PC-3 (cell line): Measurements from ENCODE around the gene RGS7. TPM values are rescaled to one million over a fixed set of nuclear protein-coding genes. Genes with fewer than 3 reads are reported as not detected.
"Not testable (repeated sequence)": the region's sequence is repeated elsewhere in the genome, so short reads cannot be mapped to it uniquely, and the experiment has no call there.

ENCODE experiments used
- ATAC-seq: fragments of 200-7000 bp; cut with Tn5 transposase; 2 replicates; pipeline ENCODE4 v1.9.1; 2020; ENCODE audit warnings: mild to moderate bottlenecking, moderate library complexity
- BruUV-seq: library from RNA; stranded (reverse); fragments of 400-500 nt; replicated peaks from 2 replicates; lab custom pipeline; 2021; lab: Mats Ljungman, UMichigan
- CTCF ChIA-PET: fragments of 300-600 bp; sonication (Branson Sonifier 250); formaldehyde crosslinking; loops from one replicate; lab custom pipeline; 2022; ENCODE audit warnings: antibody characterized with exemption; lab: Charles Lee
- POLR2A ChIA-PET: fragments of 300-600 bp; sonication (Branson Sonifier 250); formaldehyde crosslinking; loops from one replicate; lab custom pipeline; 2022; ENCODE audit warnings: antibody characterized with exemption; ENCODE audit not compliant: unreplicated experiment; lab: Charles Lee
- DNase-seq: peaks from one replicate; pipeline ENCODE4 v3.0.0-alpha.2; 2015
- H2AFZ ChIP-seq: fragments of 300-600 bp; sonication (generic); 2 replicates; pipeline ENCODE4 v1.6.0; 2016; ENCODE audit warnings: antibody characterized with exemption, low read length
- H3F3A ChIP-seq: fragments of 300-600 bp; sonication (generic); one replicate; pipeline ENCODE4 v1.6.0; 2017; ENCODE audit warnings: antibody characterized with exemption, low read length, control low read depth, mild to moderate bottlenecking; ENCODE audit not compliant: unreplicated experiment
- H3K27ac ChIP-seq: fragments of 300-600 bp; sonication (generic); 2 replicates; pipeline ENCODE4 v1.5.1; 2016; ENCODE audit warnings: mild to moderate bottlenecking, low read length
- H3K27me3 ChIP-seq: fragments of 300-600 bp; sonication (generic); 2 replicates; pipeline ENCODE4 v1.6.1; 2016; ENCODE audit warnings: low read length, mixed read lengths
- H3K36me3 ChIP-seq: fragments of 300-600 bp; sonication (generic); 2 replicates; pipeline ENCODE4 v1.6.1; 2016; ENCODE audit warnings: low read depth, mixed run types, low read length, mixed read lengths
- H3K4me1 ChIP-seq: fragments of 300-600 bp; sonication (generic); 2 replicates; pipeline ENCODE4 v1.5.1; 2016; ENCODE audit warnings: low read length; ENCODE audit not compliant: insufficient read depth
- H3K4me2 ChIP-seq: fragments of 300-600 bp; sonication (generic); 2 replicates; pipeline ENCODE4 v1.6.0; 2016; ENCODE audit warnings: low read length
- H3K4me3 ChIP-seq: fragments of 300-600 bp; sonication (generic); 2 replicates; pipeline ENCODE4 v1.5.1; 2016; ENCODE audit warnings: mild to moderate bottlenecking, low read length, mixed read lengths
- H3K79me2 ChIP-seq: fragments of 300-600 bp; sonication (generic); 2 replicates; pipeline ENCODE4 v1.6.1; 2017; ENCODE audit warnings: low read length, mixed read lengths
- H3K9ac ChIP-seq: fragments of 300-600 bp; sonication (generic); 2 replicates; pipeline ENCODE4 v1.6.0; 2016; ENCODE audit warnings: mild to moderate bottlenecking, low read length
- H3K9me2 ChIP-seq: fragments of 300-600 bp; sonication (generic); replicated peaks from 2 replicates; pipeline ENCODE4 v1.6.1; 2016; ENCODE audit warnings: mixed run types, low read length, mixed read lengths
- H3K9me3 ChIP-seq: fragments of 300-600 bp; sonication (generic); 2 replicates; pipeline ENCODE4 v1.6.1; 2016; ENCODE audit warnings: low read length, mixed read lengths
- H4K20me1 ChIP-seq: fragments of 300-600 bp; sonication (generic); 2 replicates; pipeline ENCODE4 v1.6.1; 2016; ENCODE audit warnings: low read length, mixed read lengths
- CTCF ChIP-seq: fragments of 300-600 bp; sonication (generic); conservative IDR thresholded peaks from 2 replicates; pipeline ENCODE4 v1.5.1; 2017; ENCODE audit warnings: antibody characterized with exemption, low read depth, mild to moderate bottlenecking, low read length
- EZH2 ChIP-seq: fragments of 300-600 bp; sonication (generic); IDR thresholded peaks from one replicate; pipeline ENCODE4 v1.6.1; 2017; ENCODE audit warnings: antibody characterized with exemption, mild to moderate bottlenecking, low read length; ENCODE audit not compliant: unreplicated experiment
- EZH2phosphoT487 ChIP-seq: fragments of 300-600 bp; sonication (generic); IDR thresholded peaks from 2 replicates; pipeline ENCODE4 v1.6.1; 2018; ENCODE audit warnings: mild to moderate bottlenecking, antibody characterized with exemption, low read length, borderline replicate concordance
- intact Hi-C: fragments of 100-400 bp; cut with micrococcal nuclease; formaldehyde crosslinking; loops from 2 replicates; pipeline ENCODE4 v1.9.0; 2023
- total RNA-seq: library from RNA; depleted of rRNA; stranded (reverse); fragments of >200 nt; gene quantifications from 2 replicates; pipeline ENCODE4 v1.2.3, GENCODE V29; 2014

Gene RGS7
- total RNA-seq, 1 experiment from 2014 or later, result 0.15 TPM

- BruUV-seq, result no TSS peak
- ChIA-PET CTCF (no interaction called here), POLR2A (no interaction called here)
- Histone ChIP-seq H2AFZ (no peak overlapping the region), H3K4me3 (no peak overlapping the region), H3K27ac (no peak overlapping the region), H3K4me1 (peaks cover 14% of the 10 kb centered on the region), H3K27me3 (no peaks in the 10 kb centered on the region; the same call in 1 of the 2 replicates), H4K20me1 (no peaks in the 10 kb centered on the region), H3K9me2 (no peaks in the 10 kb centered on the region), H3K9me3 (peaks cover 16% of the 10 kb centered on the region; the same call in 1 of the 2 replicates), H3K9ac (no peak overlapping the region), H3K4me2 (no peak overlapping the region), H3K79me2 (no peaks in the 10 kb centered on the region), H3K36me3 (no peaks in the 10 kb centered on the region), H3F3A (no peaks in the 10 kb centered on the region)
- no peak for ATAC-seq
- no peak for DNase-seq
- TF ChIP-seq EZH2, result no peak
- no peak for TF ChIP-seq EZH2phosphoT487
- no peak for TF ChIP-seq CTCF
- intact Hi-C loops, result no loop called here
Observed at GRCh38 chr1:241308011-241308410, 49.0 kb downstream of the RGS7 start.

- no peaks in the 10 kb centered on the region for H3K9me2 ChIP-seq
- H3K9ac ChIP-seq, result no peak overlapping the region
- CTCF ChIA-PET, result no interaction called here
- H2AFZ ChIP-seq, result no peak overlapping the region
- no peaks in the 10 kb centered on the region for H4K20me1 ChIP-seq
- H3K36me3 ChIP-seq, result no peaks in the 10 kb centered on the region
- BruUV-seq, result no TSS peak
- no peak overlapping the region for H3K4me2 ChIP-seq
- peaks cover 14% of the 10 kb centered on the region for H3K4me1 ChIP-seq
- H3K27me3 ChIP-seq, result no peaks in the 10 kb centered on the region; the same call in 1 of the 2 replicates
- peaks cover 16% of the 10 kb centered on the region; the same call in 1 of the 2 replicates for H3K9me3 ChIP-seq
- no peak overlapping the region for H3K27ac ChIP-seq
- no peak overlapping the region for H3K4me3 ChIP-seq
- DNase-seq (no peak), ATAC-seq (no peak)
- TF ChIP-seq CTCF, result no peak
- no peak for TF ChIP-seq EZH2phosphoT487
- TF ChIP-seq EZH2, result no peak
- H3K79me2 ChIP-seq, result no peaks in the 10 kb centered on the region
- POLR2A ChIA-PET, result no interaction called here
- intact Hi-C loops, result no loop called here
- no peaks in the 10 kb centered on the region for H3F3A ChIP-seq
Observed at GRCh38 chr1:241306125-241306790, 50.7 kb downstream of the RGS7 start.

DNA sequence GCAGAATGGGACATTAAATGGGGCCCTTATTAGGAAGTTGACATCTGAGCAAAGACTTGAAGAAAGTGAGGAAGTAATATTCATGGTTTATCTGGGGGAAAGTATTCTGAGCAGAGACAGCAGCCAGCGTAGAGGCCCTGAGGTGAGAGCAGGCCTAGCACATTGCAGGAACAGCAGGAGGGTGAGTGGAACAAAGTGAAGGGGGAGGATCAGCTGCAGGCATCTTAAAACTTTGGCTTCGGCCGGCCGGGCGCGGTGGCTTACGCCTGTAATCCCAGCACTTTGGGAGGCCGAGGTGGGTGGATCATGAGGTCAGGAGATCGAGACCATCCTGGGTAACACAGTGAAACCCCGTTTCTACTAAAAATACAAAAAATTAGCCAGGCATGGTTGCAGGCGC is 55.0 kb downstream of the RGS7 start:
- BruUV-seq, CTCF ChIA-PET, H2AFZ ChIP-seq, POLR2A ChIA-PET, H3K9ac ChIP-seq, H4K20me1 ChIP-seq, H3K4me2 ChIP-seq, H3F3A ChIP-seq, H3K36me3 ChIP-seq, H3K4me3 ChIP-seq, intact Hi-C loops, H3K9me2 ChIP-seq, H3K4me1 ChIP-seq, H3K79me2 ChIP-seq, ATAC-seq, DNase-seq, H3K27ac ChIP-seq: not testable (repeated sequence)
- Histone ChIP-seq H3K9me3 (peaks cover 16% of the 10 kb centered on the region; the same call in 1 of the 2 replicates), H3K27me3 (peaks cover 35% of the 10 kb centered on the region)
